Measurements from ENCODE around the gene ATG7.

DNA sequence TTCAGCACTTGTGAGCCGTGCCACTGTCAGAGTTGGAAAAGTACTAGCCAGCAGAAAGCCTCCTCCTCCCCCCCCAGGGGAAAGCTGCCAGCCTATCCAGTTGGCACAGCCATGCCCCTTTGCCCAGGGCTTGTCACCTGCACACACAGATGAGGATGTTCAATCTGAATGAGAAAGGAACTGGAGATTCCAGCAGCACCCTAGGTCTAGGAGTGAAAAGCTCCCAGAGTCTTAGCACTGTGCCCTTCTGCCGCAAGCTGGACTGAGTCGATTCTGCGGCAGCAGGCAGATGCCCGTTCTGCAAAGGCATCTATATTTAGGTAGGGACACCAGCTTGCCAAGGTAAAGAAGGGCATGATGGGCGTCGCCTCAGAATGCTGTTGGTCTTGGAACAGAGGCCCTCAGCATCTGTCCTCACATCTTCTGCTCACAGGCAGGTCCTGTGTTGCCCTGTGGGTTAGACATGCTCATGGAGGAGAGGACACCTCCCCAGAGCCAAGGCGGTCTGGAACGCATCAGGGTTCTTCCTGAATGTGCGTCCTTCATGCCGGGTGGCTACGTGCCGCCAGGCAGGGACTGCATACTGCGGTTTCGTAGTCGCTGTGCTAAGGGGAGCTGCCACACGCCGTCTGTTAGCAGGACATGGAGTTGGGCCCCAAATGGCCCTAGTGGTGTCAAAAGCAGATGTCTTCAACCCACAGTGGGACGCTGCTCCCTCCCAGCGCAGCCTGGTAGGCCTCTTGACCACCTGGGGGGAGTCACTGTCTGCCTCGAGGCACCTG lies 262.0 kb downstream of the ATG7 start:
- TF ChIP-seq, protein P1, sequence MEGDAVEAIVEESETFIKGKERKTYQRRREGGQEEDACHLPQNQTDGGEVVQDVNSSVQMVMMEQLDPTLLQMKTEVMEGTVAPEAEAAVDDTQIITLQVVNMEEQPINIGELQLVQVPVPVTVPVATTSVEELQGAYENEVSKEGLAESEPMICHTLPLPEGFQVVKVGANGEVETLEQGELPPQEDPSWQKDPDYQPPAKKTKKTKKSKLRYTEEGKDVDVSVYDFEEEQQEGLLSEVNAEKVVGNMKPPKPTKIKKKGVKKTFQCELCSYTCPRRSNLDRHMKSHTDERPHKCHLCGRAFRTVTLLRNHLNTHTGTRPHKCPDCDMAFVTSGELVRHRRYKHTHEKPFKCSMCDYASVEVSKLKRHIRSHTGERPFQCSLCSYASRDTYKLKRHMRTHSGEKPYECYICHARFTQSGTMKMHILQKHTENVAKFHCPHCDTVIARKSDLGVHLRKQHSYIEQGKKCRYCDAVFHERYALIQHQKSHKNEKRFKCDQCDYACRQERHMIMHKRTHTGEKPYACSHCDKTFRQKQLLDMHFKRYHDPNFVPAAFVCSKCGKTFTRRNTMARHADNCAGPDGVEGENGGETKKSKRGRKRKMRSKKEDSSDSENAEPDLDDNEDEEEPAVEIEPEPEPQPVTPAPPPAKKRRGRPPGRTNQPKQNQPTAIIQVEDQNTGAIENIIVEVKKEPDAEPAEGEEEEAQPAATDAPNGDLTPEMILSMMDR (IDR thresholded peaks at IDR 0.05) = no peak
- TF ChIP-seq POLR2A (IDR thresholded peaks at IDR 0.05) = peak in 1 of 2 donors; percentile 27

Measured in thyroid gland (tissue), 4 donors.